Ramos (cell line): ENCODE data around the gene VAC14.
"Not testable (repeated sequence)": the region's sequence is repeated elsewhere in the genome, so short reads cannot be mapped to it uniquely, and the experiment has no call there.

Source experiments
- in situ Hi-C: fragments of 300-500 bp; cut with MboI; formaldehyde crosslinking; loops from one replicate; pipeline ENCODE4 v1.14.3; 2022; ENCODE audit warnings: low sequenced_read_pairs; ENCODE audit not compliant: unreplicated experiment

VAC14 gene

GRCh38 chr16:70800781-70801480 lies at the start of gene VAC14:
TSS of gene VAC14 (minus strand) at chr16:70801158. CDS start at chr16:70800900, 258 bp downstream.
- in situ Hi-C loops: no loop called here

DNA sequence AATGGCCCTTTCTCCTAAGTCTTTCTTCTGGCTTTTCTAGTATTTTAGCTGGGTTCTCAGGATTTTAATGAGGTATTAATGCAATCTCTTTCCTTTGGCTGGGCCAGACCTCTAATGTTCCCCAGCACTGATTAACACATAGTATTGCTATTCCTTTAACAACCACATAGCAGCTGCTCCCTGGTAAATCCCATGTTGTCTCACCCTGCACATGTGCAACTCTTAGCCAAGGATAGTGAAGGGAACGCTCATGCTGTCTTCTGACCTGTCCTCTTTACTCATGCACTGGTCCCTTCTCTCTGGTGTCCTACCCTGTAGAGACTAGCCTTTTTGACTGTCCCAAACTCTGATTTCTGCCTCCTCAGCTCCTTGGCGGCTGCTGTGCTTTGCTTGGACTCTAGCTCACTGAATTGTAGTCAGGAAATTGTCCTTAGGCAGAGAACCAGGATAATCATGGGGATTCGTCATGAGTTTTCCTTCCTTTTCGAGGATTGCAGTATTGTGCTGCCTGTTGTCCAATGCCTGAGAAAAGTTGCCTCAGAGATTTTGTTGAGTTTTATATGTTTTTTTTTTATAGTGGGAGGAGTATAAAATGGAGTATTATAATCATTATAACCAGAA lies 22.6 kb upstream of the VAC14 start:
- in situ Hi-C loops: not testable (repeated sequence)

- in situ Hi-C loops: not testable (repeated sequence)
These were observed 21.8 kb upstream of the VAC14 start for GRCh38 chr16:70822734-70823133.

GRCh38 chr16:70818088-70818487 lies 17.1 kb upstream of the VAC14 start:
- in situ Hi-C loops: not testable (repeated sequence)

GRCh38 chr16:70809392-70810060 lies 8.6 kb upstream of the VAC14 start:
- in situ Hi-C loops: no loop called here

GRCh38 chr16:70808371-70808770 lies 7.4 kb upstream of the VAC14 start:
- in situ Hi-C loops: no loop called here

DNA sequence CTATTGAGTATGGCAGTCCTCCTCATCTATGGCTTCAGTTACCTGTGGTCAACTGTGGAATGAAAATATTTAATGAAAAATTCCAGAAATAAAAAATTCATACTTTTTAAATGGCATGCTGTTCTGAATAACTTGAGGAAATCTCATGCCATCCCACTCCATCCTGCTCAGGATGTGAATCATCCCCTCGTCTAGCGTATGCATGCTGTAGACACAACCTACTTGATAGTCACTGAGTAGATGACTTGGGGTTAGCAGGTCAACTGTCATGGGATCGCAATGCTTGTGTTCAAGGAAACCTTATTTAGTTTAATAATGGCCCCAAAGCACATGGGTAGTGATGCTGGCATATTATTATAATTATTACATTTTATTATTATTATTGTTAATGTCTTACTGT lies 4.8 kb upstream of the VAC14 start:
- in situ Hi-C loops: no loop called here

DNA sequence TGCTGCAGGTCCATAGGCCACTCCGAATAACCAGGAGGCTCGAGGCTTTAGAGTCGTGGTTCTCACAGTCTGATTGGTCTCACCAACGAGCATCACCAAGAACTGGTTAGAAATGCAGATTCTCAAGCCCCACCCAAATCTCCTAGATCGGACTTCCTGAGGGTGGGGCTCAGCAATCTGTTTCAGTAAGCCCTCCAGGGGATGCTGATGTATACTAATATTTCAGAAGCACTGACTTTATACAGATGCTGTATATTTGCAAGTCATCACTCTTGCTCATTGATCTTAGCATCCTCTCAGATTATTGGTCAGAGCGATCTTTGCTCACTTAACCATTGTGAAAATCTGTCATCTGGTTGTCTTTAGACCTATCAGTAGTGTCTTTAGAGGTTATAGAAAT lies 4.4 kb upstream of the VAC14 start:
- in situ Hi-C loops: no loop called here

DNA sequence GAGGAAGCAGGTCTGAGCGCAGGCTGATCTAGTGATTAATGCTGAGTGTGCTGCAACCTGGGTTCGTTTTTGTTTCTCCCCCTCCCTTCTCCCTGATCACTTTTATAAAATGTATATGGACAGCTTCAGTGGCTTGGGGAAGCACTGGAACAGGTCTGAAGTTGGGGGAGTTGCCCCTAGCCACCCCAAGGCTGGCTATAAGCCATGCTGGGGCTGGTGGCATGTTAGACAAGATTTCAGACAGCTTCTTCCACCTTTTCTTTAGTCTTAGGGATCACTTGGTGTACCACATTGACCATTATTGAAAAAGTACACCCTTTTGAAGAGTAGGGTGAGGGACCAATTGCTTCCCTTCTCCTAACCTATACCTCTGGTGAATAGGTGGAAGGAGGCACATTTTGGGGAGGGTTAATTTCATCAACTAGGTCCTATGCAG lies 3.8 kb upstream of the VAC14 start:
- in situ Hi-C loops: no loop called here

DNA sequence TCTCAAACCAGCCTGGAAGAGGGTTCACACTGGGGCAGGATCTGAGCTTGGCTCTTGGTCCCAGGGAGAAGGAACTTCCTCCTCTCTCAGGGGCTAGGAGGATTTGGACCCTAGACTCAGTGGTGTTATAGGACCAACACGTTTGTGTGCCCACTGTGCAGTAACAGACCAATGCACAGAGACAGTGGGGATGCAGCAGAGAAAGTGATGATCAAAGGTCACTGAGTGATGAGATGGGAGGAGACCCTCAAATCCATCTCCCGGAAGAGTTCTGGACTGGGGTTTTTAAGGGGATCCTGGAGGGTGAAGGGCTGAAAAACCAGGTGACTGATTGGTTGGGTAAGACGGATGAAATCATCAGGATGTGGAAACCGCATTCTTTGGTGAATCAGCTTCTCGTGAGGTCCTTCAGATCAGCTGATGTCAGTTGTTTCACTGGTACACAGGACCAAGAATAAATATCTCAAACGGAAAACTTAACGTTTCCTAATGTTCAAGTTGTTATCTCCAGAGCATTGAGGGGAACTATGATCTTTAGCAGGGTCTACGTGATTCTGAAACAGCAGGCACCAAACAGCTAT lies 3.3 kb upstream of the VAC14 start:
- in situ Hi-C loops: no loop called here

- in situ Hi-C loops: no loop called here
These were observed 2.4 kb upstream of the VAC14 start for GRCh38 chr16:70803319-70803718.

DNA sequence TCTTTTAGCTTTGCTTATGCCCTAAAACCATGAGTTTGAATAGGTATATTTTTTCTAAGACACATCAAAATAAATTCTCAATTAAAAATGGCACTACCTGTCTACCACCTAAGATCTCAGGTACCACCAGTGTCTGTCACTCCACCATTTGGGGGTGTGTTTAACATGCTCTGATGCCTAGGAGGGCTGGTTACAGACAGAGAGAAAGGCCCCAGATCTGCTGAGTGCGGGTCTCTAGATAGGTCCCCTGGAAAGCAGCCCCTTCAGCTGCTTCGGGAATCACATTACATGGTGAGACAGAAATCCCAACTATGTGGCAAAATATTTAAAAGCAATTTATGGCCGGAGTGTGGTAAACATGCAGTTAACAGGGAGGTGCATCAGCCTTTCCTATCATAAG lies 653 bp upstream of the VAC14 start:
- in situ Hi-C loops: no loop called here

- in situ Hi-C loops: no loop called here
These were observed 647 bp downstream of the VAC14 start for GRCh38 chr16:70800311-70800710.

- in situ Hi-C loops: no loop called here
These were observed 4.7 kb downstream of the VAC14 start for GRCh38 chr16:70796301-70796700.

DNA sequence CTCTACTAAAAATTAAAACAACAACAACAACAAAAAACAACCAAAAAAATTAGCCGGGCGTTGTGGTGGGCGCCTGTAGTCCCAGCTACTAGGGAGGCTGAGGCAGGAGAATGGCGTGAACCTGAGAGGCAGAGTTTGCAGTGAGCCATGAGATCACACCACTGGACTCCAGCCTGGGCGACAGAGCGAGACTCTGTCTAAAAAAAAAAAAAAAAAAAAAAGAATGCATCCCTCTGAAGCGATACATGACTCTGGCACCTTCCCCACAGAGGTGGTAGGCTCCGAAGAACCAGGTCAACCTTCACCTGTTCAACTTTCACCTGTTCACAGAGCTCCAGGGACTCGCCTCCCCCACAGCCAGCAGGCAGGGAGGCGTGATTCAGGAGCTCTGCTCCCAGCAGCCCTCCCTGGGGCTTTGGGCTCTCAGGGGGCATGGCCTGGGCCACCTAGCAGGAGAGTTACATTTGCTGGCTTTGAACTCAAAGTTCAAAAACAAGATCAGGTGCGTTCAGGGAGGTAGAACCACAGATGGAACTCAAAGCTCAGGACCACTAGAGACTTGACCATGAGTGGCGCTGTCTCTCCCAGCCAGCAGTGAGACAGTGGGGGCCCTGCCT lies 5.6 kb downstream of the VAC14 start:
- in situ Hi-C loops: no loop called here

GRCh38 chr16:70793851-70794502 lies 7.0 kb downstream of the VAC14 start:
- in situ Hi-C loops: no loop called here

DNA sequence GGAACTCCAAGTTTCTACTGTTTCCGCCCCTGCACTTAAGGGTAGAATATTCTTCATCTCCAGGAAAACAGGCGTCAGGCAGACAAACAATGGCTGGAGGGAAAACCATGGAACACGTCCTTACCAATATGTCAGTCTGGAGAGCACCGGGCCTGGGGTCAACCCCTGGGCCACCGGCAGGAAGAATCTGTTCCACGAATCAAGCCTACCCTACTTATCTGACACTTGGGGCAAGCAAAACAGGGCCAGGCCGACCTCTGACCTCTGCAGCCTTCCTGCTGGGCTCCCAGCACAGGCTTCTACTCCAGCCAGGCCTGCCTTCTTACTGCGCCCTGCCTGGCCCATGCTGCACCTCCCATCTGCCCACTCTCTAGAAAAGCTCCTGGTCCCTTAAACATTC lies 10.1 kb downstream of the VAC14 start:
- in situ Hi-C loops: no loop called here

DNA sequence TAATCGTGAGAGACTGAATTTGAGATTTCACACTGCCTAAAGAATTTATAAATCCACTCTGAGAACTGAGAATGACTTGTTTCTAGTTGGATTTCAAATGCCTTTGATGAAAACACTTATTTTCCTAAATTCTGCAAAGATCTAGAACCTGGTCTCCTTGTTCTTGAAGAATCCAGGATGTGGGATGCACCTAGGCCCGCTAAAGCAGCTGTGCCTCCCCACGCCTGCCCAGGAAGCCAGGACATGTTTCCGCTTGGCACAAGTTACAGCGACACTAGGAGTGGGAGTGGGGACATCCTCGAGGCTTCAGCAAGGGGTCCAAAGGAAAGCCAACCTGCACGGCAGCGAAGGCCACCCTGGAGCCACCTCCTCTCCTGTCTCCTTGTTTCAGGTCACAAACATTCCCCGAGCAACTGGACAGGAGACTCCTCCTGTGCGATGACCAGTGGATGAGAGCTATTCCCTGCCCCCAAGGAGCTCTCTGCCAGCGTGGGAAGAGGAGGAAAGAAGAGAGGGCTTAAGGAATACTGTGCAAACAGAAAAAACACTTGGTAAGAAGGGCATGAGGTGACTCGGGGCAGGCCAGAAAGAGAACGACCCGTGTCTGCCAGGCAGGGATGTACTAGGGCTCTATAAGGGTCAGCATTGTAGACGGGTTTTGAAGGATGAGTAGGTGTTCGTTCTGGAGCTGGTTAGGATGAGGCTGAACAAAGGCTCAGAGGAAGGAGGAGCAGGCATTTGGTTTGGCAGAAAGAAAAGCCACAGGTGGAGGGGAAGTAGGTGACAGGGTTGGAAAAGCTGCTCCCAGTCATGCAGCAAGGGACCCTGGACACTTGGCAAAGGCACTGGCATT lies 11.1 kb downstream of the VAC14 start:
- in situ Hi-C loops: no loop called here
